ENCODE results near the gene ATP5ME. TPM values are rescaled to one million over a fixed set of nuclear protein-coding genes. Genes with fewer than 3 reads are reported as not detected.
A peak's percentile ranks its signal among the peaks of the same experiment; 100 is the strongest.

ATP5ME gene
- total RNA-seq, 2 donors from 2014 or later: 20.2 to 37.9 TPM

GRCh38 chr4:685679-686412 lies 11.8 kb upstream of the ATP5ME start:
- Histone ChIP-seq H3K4me3 (no peak overlapping the region), H3K4me1 (peaks cover 37% of the 10 kb centered on the region), H3K27ac (no peak overlapping the region), H3K9me3 (no peaks in the 10 kb centered on the region), H3K36me3 (replicated peaks in 1 of 2; ENCODE audit: insufficient read depth in 1 of 2, low read depth in 2 of 2) (no peaks in the 10 kb centered on the region), H3K27me3 (no peaks in the 10 kb centered on the region)
- 89 to 90% methylated on average over 4 to 35 of the region's 37 CpGs for WGBS, 2 donors
- DNase-seq (no peak), ATAC-seq (no peak)
- TF ChIP-seq CTCF (IDR thresholded peaks at IDR 0.05) (no peak), POLR2A (IDR thresholded peaks at IDR 0.05) (no peak)
- intact Hi-C loops (cut with DNase I): no loop called here

- Histone ChIP-seq H3K4me3 (no peak overlapping the region), H3K27me3 (no peaks in the 10 kb centered on the region), H3K4me1 (peaks cover 46% of the 10 kb centered on the region), H3K27ac (no peak overlapping the region), H3K36me3 (replicated peaks in 1 of 2; ENCODE audit: insufficient read depth in 1 of 2, low read depth in 2 of 2) (no peaks in the 10 kb centered on the region), H3K9me3 (no peaks in the 10 kb centered on the region)
- intact Hi-C loops (cut with DNase I): no loop called here
- ATAC-seq (no peak), DNase-seq (no peak)
- TF ChIP-seq POLR2A (IDR thresholded peaks at IDR 0.05): no peak
- no peak for TF ChIP-seq CTCF (IDR thresholded peaks at IDR 0.05)
- WGBS, 2 donors: 79 to 83% methylated on average over 10 to 21 of the region's 21 CpGs
Measured at GRCh38 chr4:684623-685327, 10.7 kb upstream of the ATP5ME start.

GRCh38 chr4:683982-684622 lies 10.0 kb upstream of the ATP5ME start:
- WGBS, 2 donors: 54 to 56% methylated on average over 11 to 17 of the region's 19 CpGs
- TF ChIP-seq CTCF (IDR thresholded peaks at IDR 0.05): peak in 6 of 7 experiments; percentile 14 to 51 (median 36)
- TF ChIP-seq POLR2A (IDR thresholded peaks at IDR 0.05): no peak
- Histone ChIP-seq H3K27ac (no peak overlapping the region), H3K4me1 (peaks cover 46% of the 10 kb centered on the region), H3K36me3 (replicated peaks in 1 of 2; ENCODE audit: insufficient read depth in 1 of 2, low read depth in 2 of 2) (no peaks in the 10 kb centered on the region), H3K9me3 (no peaks in the 10 kb centered on the region), H3K27me3 (no peaks in the 10 kb centered on the region), H3K4me3 (no peak overlapping the region)
- ATAC-seq (no peak), DNase-seq (peak in 3 of 4 donors; percentile 58 to 69 (median 59))
- intact Hi-C loops (cut with DNase I): no loop called here

GRCh38 chr4:683247-683897 lies 9.3 kb upstream of the ATP5ME start:
- ATAC-seq (no peak), DNase-seq (no peak)
- intact Hi-C loops (cut with DNase I): no loop called here
- peaks cover 43% of the 10 kb centered on the region for H3K4me1 ChIP-seq
- H3K27me3 ChIP-seq: no peaks in the 10 kb centered on the region
- no peaks in the 10 kb centered on the region for H3K9me3 ChIP-seq
- H3K4me3 ChIP-seq: no peak overlapping the region
- no peak for TF ChIP-seq CTCF (IDR thresholded peaks at IDR 0.05)
- no peak for TF ChIP-seq POLR2A (IDR thresholded peaks at IDR 0.05)
- H3K36me3 ChIP-seq (replicated peaks in 1 of 2; ENCODE audit: insufficient read depth in 1 of 2, low read depth in 2 of 2): no peaks in the 10 kb centered on the region
- WGBS, 2 donors: 73 to 76% methylated on average over 15 to 21 of the region's 25 CpGs
- no peak overlapping the region for H3K27ac ChIP-seq

Data from body of pancreas (tissue), 4 donors.